Ishikawa (cell line): ENCODE results near the gene KCTD16.

Source experiments
- CEBPB ChIP-seq: IDR thresholded peaks from 2 replicates; pipeline ENCODE4 v1.6.1; 2012
- CREB1 ChIP-seq: IDR thresholded peaks from 2 replicates; pipeline ENCODE4 v1.6.1; 2012; ENCODE audit warnings: low read depth
- EGR1 ChIP-seq: IDR thresholded peaks from 2 replicates; pipeline ENCODE4 v1.6.1; 2012
- EP300 ChIP-seq: IDR thresholded peaks from 2 replicates; pipeline ENCODE4 v1.6.1; 2012; ENCODE audit warnings: borderline replicate concordance
- FOXM1 ChIP-seq: IDR thresholded peaks from 2 replicates; pipeline ENCODE4 v1.6.1; 2012; ENCODE audit warnings: low read depth, borderline replicate concordance
- MAX ChIP-seq: IDR thresholded peaks from 2 replicates; pipeline ENCODE4 v1.6.1; 2012
- NFIC ChIP-seq: IDR thresholded peaks from 2 replicates; pipeline ENCODE4 v1.6.1; 2012
- RAD21 ChIP-seq: IDR thresholded peaks from 2 replicates; pipeline ENCODE4 v1.6.1; 2012; ENCODE audit warnings: low read depth
- TAF1 ChIP-seq: IDR thresholded peaks from 2 replicates; pipeline ENCODE4 v1.6.1; 2012; ENCODE audit warnings: low read depth, mild to moderate bottlenecking
- TEAD4 ChIP-seq: IDR thresholded peaks from 2 replicates; pipeline ENCODE4 v1.6.1; 2012
- YY1 ChIP-seq: IDR thresholded peaks from 2 replicates; pipeline ENCODE4 v1.6.1; 2012; ENCODE audit warnings: low read depth
- TF ChIP-seq, protein P1 (sequence below): IDR thresholded peaks from 2 replicates; pipeline ENCODE4 v1.6.1; 2012; ENCODE audit warnings: low read depth, mild to moderate bottlenecking

DNA sequence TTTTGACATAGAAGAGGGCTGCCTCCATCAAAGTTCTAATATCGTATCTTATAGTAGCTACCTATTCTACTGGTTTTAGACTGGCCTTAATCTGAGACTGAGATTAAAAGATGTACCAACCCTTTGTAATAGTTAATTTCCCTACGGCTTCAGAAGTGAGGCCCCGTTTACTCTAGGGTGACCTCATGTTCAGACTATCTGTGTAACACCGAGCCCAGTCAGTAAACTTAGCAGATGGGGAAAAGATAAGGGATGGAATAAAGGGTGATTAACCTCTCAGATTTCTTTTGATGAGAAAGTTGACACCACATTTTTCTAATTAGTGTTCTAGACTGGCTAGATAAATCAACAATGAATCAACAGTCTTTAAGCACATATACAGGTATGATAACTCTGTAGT is 283.1 kb downstream of the KCTD16 start:
- no peak for TF ChIP-seq EP300
- no peak for TF ChIP-seq CEBPB
- TF ChIP-seq, protein P1, sequence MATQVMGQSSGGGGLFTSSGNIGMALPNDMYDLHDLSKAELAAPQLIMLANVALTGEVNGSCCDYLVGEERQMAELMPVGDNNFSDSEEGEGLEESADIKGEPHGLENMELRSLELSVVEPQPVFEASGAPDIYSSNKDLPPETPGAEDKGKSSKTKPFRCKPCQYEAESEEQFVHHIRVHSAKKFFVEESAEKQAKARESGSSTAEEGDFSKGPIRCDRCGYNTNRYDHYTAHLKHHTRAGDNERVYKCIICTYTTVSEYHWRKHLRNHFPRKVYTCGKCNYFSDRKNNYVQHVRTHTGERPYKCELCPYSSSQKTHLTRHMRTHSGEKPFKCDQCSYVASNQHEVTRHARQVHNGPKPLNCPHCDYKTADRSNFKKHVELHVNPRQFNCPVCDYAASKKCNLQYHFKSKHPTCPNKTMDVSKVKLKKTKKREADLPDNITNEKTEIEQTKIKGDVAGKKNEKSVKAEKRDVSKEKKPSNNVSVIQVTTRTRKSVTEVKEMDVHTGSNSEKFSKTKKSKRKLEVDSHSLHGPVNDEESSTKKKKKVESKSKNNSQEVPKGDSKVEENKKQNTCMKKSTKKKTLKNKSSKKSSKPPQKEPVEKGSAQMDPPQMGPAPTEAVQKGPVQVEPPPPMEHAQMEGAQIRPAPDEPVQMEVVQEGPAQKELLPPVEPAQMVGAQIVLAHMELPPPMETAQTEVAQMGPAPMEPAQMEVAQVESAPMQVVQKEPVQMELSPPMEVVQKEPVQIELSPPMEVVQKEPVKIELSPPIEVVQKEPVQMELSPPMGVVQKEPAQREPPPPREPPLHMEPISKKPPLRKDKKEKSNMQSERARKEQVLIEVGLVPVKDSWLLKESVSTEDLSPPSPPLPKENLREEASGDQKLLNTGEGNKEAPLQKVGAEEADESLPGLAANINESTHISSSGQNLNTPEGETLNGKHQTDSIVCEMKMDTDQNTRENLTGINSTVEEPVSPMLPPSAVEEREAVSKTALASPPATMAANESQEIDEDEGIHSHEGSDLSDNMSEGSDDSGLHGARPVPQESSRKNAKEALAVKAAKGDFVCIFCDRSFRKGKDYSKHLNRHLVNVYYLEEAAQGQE, result no peak
- no peak for TF ChIP-seq YY1
- no peak for TF ChIP-seq MAX
- no peak for TF ChIP-seq FOXM1
- TF ChIP-seq NFIC, result no peak
- TF ChIP-seq TAF1, result no peak
- no peak for TF ChIP-seq RAD21
- no peak for TF ChIP-seq TEAD4
- TF ChIP-seq EGR1, result no peak
- TF ChIP-seq CREB1, result no peak
